K562 (cell line): Measurements from ENCODE around the gene CERCAM. TPM values are rescaled to one million over a fixed set of nuclear protein-coding genes. Genes with fewer than 3 reads are reported as not detected.

Experiments
- ATAC-seq: fragments of 200-7000 bp; cut with Tn5 transposase; 3 replicates; pipeline ENCODE4 v1.9.1; 2020; ENCODE audit warnings: moderate library complexity
- BruUV-seq: library from RNA; stranded (reverse); fragments of 400-500 nt; replicated peaks from 2 replicates; lab custom pipeline; 2021; lab: Mats Ljungman, UMichigan
- CTCF ChIA-PET: fragments of 300-600 bp; formaldehyde crosslinking; extraction: SDS; loops from one replicate; lab custom pipeline; 2021; ENCODE audit warnings: low intra/inter-chr PET ratio; lab: Yijun Ruan, JAX
- POLR2A ChIA-PET: fragments of 300-600, 350-650 bp; sonication (Branson Sonifier 250); formaldehyde crosslinking; extraction: SDS; loops from one replicate; lab custom pipeline; 2021; ENCODE audit warnings: antibody characterized with exemption, inconsistent platforms; lab: Yijun Ruan, JAX
- DNase-seq, 4 experiments: peaks; one replicate each; pipeline versions ENCODE4 v3.0.0 to v3.0.0-alpha.2; 2011 to 2018; ENCODE audit warnings: low spot score in 3 of 4, mixed read lengths in 3 of 4; ENCODE audit errors: extremely low read depth in 1 of 4
- FAIRE-seq: peaks from 2 replicates; lab custom pipeline; 2011; peaks lifted over from hg19 to GRCh38; lab: Jason Lieb, UNC
- H2AFZ ChIP-seq: 2 replicates; pipeline ENCODE4 v1.6.0; 2011; ENCODE audit warnings: low read depth, low read length, control low read depth, inconsistent platforms
- H3K27ac ChIP-seq: fragments of 200-600 bp; 3 replicates; pipeline ENCODE4 v1.8.0; 2011; ENCODE audit warnings: low read depth, mild to moderate bottlenecking, control low read depth, inconsistent platforms, low read length, moderate library complexity, mixed read lengths; ENCODE audit errors: extremely low read depth
- H3K27me3 ChIP-seq, 2 experiments: fragments of 300-600 bp in 1 of 2; 2 replicates in 1 of 2; 3 replicates in 1 of 2; pipeline versions ENCODE4 v1.6.0 to v1.8.0; 2011; ENCODE audit warnings: inconsistent platforms in 2 of 2, low read length in 2 of 2, mild to moderate bottlenecking in 1 of 2, mixed read lengths in 1 of 2, moderate library complexity in 1 of 2; ENCODE audit not compliant: control insufficient read depth in 2 of 2, insufficient read depth in 2 of 2
- H3K36me3 ChIP-seq: fragments of 300-600 bp; 3 replicates; pipeline ENCODE4 v1.8.0; 2011; ENCODE audit warnings: mild to moderate bottlenecking, low read length, inconsistent platforms; ENCODE audit not compliant: control insufficient read depth, insufficient read depth
- H3K4me1 ChIP-seq, 2 experiments: fragments of 200-600 bp in 1 of 2; replicated peaks in 1 of 2; 2 replicates in 1 of 2; 3 replicates in 1 of 2; pipeline versions ENCODE4 v1.5.1 to v1.8.0; 2011; ENCODE audit warnings: inconsistent platforms in 2 of 2, low read length in 2 of 2, mild to moderate bottlenecking in 1 of 2, mixed read lengths in 1 of 2, moderate library complexity in 1 of 2; ENCODE audit not compliant: control insufficient read depth in 2 of 2, insufficient read depth in 2 of 2
- H3K4me2 ChIP-seq: 2 replicates; pipeline ENCODE4 v1.6.1; 2011; ENCODE audit warnings: low read length, control low read depth, inconsistent platforms, mixed read lengths; ENCODE audit not compliant: insufficient read depth
- H3K4me3 ChIP-seq: fragments of 200-600 bp; sonication (generic), shearing (Covaris generic); 2 replicates; pipeline ENCODE4 v1.5.1; 2016; ENCODE audit warnings: control low read depth, inconsistent platforms
- H3K79me2 ChIP-seq: fragments of 200-600 bp; 3 replicates; pipeline ENCODE4 v1.8.0; 2011; ENCODE audit warnings: low read length, inconsistent platforms; ENCODE audit not compliant: control insufficient read depth, insufficient read depth
- H3K9ac ChIP-seq, 2 experiments: 2 replicates each; pipeline versions ENCODE4 v1.6.0 to v1.6.1; 2011; ENCODE audit warnings: low read depth in 2 of 2, low read length in 2 of 2, control low read depth in 1 of 2, inconsistent platforms in 1 of 2, mild to moderate bottlenecking in 1 of 2, mixed read lengths in 1 of 2; ENCODE audit not compliant: insufficient read depth in 1 of 2
- H3K9me1 ChIP-seq: one replicate; pipeline ENCODE4 v1.6.0; 2011; ENCODE audit warnings: inconsistent platforms, mild to moderate bottlenecking, low read length, moderate library complexity; ENCODE audit not compliant: control insufficient read depth, insufficient read depth
- H3K9me3 ChIP-seq: replicated peaks from 2 replicates; pipeline ENCODE4 v1.5.1; 2011; ENCODE audit warnings: low read depth, low read length, inconsistent platforms; ENCODE audit not compliant: control insufficient read depth, insufficient read depth
- H4K20me1 ChIP-seq: replicated peaks from 2 replicates; pipeline ENCODE4 v1.6.1; 2011; ENCODE audit warnings: low read length, inconsistent platforms, mixed read lengths; ENCODE audit not compliant: control insufficient read depth, insufficient read depth
- ETS1 ChIP-seq: conservative IDR thresholded peaks from 2 replicates; pipeline ENCODE4 v1.6.1; 2011; ENCODE audit warnings: low read depth, mild to moderate bottlenecking, low read length; ENCODE audit not compliant: control insufficient read depth
- JUN ChIP-seq, 2 experiments: sonication (generic) in 1 of 2; formaldehyde crosslinking in 1 of 2; IDR thresholded peaks; 2 replicates each; pipeline versions ENCODE4 v1.6.1 to v1.8.0; 2012 to 2022; ENCODE audit warnings: borderline replicate concordance in 2 of 2, mild to moderate bottlenecking in 2 of 2, improper control_type of control experiment in 1 of 2, low read depth in 1 of 2, low read length in 1 of 2, missing genetic modification reagents in 1 of 2
- RERE ChIP-seq: sonication (generic); formaldehyde crosslinking; IDR thresholded peaks from 2 replicates; pipeline ENCODE4 v1.8.0; 2023; ENCODE audit warnings: missing genetic modification reagents, mild to moderate bottlenecking, borderline replicate concordance
- ZNF347 ChIP-seq: fragments of 450-650 bp; formaldehyde crosslinking; IDR thresholded peaks from 2 replicates; pipeline ENCODE4 v1.4.0; 2020; ENCODE audit warnings: low read depth, mild to moderate bottlenecking, moderate library complexity
- WGBS: fragments of 100-300 bp; shearing (Covaris generic); methylation state at CpG from one replicate; pipeline ENCODE4 v1.1.6; 2016; ENCODE audit warnings: low coverage, mixed read lengths; ENCODE audit not compliant: insufficient coverage; ENCODE audit errors: missing lambda C conversion rate; 5-methylcytosine and 5-hydroxymethylcytosine counted together
- in situ Hi-C: fragments of 300-500 bp; cut with MboI; formaldehyde crosslinking; loops from 4 replicates; pipeline ENCODE4 v1.15.0; 2018; ENCODE audit warnings: inconsistent platforms, mixed read lengths
- intact Hi-C: fragments of 100-400 bp; cut with micrococcal nuclease; formaldehyde crosslinking; loops from 2 replicates; pipeline ENCODE4 v1.14.2; 2022
- polyA plus RNA-seq, 8 experiments: library from polyadenylated mRNA; depleted of rRNA in 4 of 8; stranded (reverse) in 5 of 8; unstranded in 3 of 8; fragments of >200 nt; fragmentation: Nextera tagmentation in 2 of 8; fragmentation: Illumina TruSeq in 1 of 8; extraction: Ambion mirVana in 2 of 8; extraction: Trizol in 1 of 8; gene quantifications; 2 replicates each; pipeline versions ENCODE4 v1.2.1 to v1.2.3, GENCODE V29; 2011 to 2014; ENCODE audit warnings: inconsistent platforms in 1 of 8, missing spikeins in 1 of 8
- total RNA-seq, 7 experiments: library from RNA; depleted of rRNA in 6 of 7; stranded (reverse); fragments of >200 nt in 6 of 7; fragmentation: Illumina TruSeq in 2 of 7; extraction: Trizol in 2 of 7; gene quantifications; 2 replicates each; pipeline versions ENCODE4 v1.2.1 to v1.2.3, GENCODE V29; 2011 to 2021; ENCODE audit warnings: low replicate concordance in 1 of 7
- TF ChIP-seq, protein P1 (sequence below): sonication (generic); formaldehyde crosslinking; IDR thresholded peaks from 2 replicates; pipeline ENCODE4 v1.8.1; 2023; ENCODE audit warnings: mild to moderate bottlenecking, missing genetic modification reagents
- TF ChIP-seq, protein P2 (sequence below): sonication (generic); formaldehyde crosslinking; IDR thresholded peaks from 2 replicates; pipeline ENCODE4 v1.8.0; 2022; ENCODE audit warnings: mild to moderate bottlenecking, missing genetic modification reagents

The CERCAM gene
- total and polyA plus RNA-seq, 9 of the 15 experiments (the other 6 are each of a cell fraction or from before 2014, with no cell fraction given), result 0.75 to 24.0 (median 18.0) TPM

GRCh38 chr9:128424268-128424780 is 3.7 kb downstream of the CERCAM start:
- FAIRE-seq (no peak), DNase-seq (no peak), ATAC-seq (no peak)
- H3K36me3 ChIP-seq, result peaks cover 8% of the 10 kb centered on the region; the same call in 2 of the 3 replicates
- intact Hi-C loops (no loop called here), in situ Hi-C loops (loop anchor here (10.0 kb wide), 1 partner anchor 290 kb away; no protein-coding TSS in a partner anchor)
- no peaks in the 10 kb centered on the region for H3K27me3 ChIP-seq
- BruUV-seq, result no TSS peak
- peaks cover 14% of the 10 kb centered on the region; the same call in 2 of the 3 replicates for H3K79me2 ChIP-seq
- ChIA-PET CTCF (no interaction called here), POLR2A (interaction anchor here (0.8 kb wide), 1 partner anchor 23 kb away, joined by 3 read pairs; no protein-coding TSS in a partner anchor)
- H3K9me1 ChIP-seq, result no peaks in the 10 kb centered on the region
- H3K27ac ChIP-seq, result no peak overlapping the region
- H3K9ac ChIP-seq, result no peak overlapping the region
- peaks cover 20 to 51% of the 10 kb centered on the region in 2 experiments; a peak in 4 of 5 replicates for H3K4me1 ChIP-seq
- no peak overlapping the region for H3K4me3 ChIP-seq
- no peak overlapping the region for H2AFZ ChIP-seq
- H4K20me1 ChIP-seq, result no peaks in the 10 kb centered on the region
- no peaks in the 10 kb centered on the region for H3K9me3 ChIP-seq
- no peak overlapping the region for H3K4me2 ChIP-seq
- 93% methylated on average over 14 of the region's 15 CpGs for WGBS
- TF ChIP-seq RERE (CRISPR knock-in tag) (no peak), ETS1 (no peak), ZNF347 (CRISPR knock-in tag) (no peak), JUN (IDR thresholded peaks at IDR 0.05; ENCODE audit: borderline replicate concordance, low read depth, low read length) (no peak), JUN (CRISPR knock-in tag; IDR thresholded peaks at IDR 0.05; ENCODE audit: borderline replicate concordance) (no peak)
- TF ChIP-seq, protein P1, sequence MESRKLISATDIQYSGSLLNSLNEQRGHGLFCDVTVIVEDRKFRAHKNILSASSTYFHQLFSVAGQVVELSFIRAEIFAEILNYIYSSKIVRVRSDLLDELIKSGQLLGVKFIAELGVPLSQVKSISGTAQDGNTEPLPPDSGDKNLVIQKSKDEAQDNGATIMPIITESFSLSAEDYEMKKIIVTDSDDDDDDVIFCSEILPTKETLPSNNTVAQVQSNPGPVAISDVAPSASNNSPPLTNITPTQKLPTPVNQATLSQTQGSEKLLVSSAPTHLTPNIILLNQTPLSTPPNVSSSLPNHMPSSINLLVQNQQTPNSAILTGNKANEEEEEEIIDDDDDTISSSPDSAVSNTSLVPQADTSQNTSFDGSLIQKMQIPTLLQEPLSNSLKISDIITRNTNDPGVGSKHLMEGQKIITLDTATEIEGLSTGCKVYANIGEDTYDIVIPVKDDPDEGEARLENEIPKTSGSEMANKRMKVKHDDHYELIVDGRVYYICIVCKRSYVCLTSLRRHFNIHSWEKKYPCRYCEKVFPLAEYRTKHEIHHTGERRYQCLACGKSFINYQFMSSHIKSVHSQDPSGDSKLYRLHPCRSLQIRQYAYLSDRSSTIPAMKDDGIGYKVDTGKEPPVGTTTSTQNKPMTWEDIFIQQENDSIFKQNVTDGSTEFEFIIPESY (CRISPR knock-in tag), result peak; percentile 66
- TF ChIP-seq, protein P2, sequence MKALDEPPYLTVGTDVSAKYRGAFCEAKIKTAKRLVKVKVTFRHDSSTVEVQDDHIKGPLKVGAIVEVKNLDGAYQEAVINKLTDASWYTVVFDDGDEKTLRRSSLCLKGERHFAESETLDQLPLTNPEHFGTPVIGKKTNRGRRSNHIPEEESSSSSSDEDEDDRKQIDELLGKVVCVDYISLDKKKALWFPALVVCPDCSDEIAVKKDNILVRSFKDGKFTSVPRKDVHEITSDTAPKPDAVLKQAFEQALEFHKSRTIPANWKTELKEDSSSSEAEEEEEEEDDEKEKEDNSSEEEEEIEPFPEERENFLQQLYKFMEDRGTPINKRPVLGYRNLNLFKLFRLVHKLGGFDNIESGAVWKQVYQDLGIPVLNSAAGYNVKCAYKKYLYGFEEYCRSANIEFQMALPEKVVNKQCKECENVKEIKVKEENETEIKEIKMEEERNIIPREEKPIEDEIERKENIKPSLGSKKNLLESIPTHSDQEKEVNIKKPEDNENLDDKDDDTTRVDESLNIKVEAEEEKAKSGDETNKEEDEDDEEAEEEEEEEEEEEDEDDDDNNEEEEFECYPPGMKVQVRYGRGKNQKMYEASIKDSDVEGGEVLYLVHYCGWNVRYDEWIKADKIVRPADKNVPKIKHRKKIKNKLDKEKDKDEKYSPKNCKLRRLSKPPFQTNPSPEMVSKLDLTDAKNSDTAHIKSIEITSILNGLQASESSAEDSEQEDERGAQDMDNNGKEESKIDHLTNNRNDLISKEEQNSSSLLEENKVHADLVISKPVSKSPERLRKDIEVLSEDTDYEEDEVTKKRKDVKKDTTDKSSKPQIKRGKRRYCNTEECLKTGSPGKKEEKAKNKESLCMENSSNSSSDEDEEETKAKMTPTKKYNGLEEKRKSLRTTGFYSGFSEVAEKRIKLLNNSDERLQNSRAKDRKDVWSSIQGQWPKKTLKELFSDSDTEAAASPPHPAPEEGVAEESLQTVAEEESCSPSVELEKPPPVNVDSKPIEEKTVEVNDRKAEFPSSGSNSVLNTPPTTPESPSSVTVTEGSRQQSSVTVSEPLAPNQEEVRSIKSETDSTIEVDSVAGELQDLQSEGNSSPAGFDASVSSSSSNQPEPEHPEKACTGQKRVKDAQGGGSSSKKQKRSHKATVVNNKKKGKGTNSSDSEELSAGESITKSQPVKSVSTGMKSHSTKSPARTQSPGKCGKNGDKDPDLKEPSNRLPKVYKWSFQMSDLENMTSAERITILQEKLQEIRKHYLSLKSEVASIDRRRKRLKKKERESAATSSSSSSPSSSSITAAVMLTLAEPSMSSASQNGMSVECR (CRISPR knock-in tag), result no peak
